GM12891 (cell line): ENCODE data around the gene EMILIN2.
A peak's percentile ranks its signal among the peaks of the same experiment; 100 is the strongest.

Source experiments
- POLR2A ChIP-seq: IDR thresholded peaks from 2 replicates; pipeline ENCODE4 v1.6.1; 2011; ENCODE audit warnings: low read depth, low read length, control low read depth
- POLR2AphosphoS5 ChIP-seq: IDR thresholded peaks from 2 replicates; pipeline ENCODE4 v1.6.1; 2011; ENCODE audit warnings: low read depth, low read length, control low read depth
- TAF1 ChIP-seq: IDR thresholded peaks from 2 replicates; pipeline ENCODE4 v1.6.1; 2011; ENCODE audit warnings: low read depth, low read length, control low read depth

DNA sequence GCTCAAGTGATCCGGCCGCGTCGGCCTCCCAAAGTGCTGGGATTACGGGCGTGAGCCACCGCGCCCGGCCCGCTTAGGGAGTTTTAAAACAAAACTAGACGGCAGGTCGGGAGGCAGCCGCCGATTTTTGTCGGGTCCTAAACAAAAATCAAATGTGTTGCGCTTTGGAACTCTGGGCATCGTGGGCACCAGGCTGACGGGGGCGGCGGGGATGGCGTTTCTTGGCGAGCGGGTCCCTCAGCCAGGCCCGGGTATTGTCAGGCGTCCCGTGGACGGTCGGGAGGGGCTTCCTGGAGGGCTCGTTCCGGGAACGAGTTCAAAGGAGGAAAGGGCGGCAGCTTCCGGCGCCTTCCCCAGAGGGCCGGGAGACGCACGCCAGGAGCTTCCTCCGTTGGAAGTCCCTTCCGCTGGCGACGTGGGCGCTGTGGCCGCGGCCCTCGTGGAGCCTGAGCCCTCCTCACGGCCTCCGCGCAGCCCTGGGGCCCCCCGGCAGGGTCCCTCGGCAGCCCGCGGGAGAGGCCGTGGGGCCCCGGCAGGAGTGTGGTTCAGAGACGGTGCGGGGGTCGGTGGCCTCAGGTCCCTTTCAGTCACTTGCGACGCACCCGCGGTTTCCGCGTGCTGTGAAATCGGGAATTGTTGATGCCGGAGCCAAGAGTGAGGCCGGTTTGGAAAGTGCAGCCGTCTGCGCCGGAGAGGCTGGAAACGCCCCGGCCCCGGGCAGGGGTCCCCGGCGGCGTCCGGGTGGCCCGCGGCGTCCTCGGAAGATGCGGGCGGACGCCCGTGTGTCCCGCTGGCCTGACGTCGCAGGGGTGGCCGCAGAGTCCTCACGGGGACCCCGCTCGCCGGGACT is 59.3 kb downstream of the EMILIN2 start:
- TF ChIP-seq POLR2AphosphoS5 (peak; percentile 54; the same call in 1 of the 2 replicates), POLR2A (0 out of 2 replicates have a peak, but pooled peaks have one; percentile 42), TAF1 (0 out of 2 replicates have a peak, but pooled peaks have one; percentile 54)
